Adipocyte (in vitro differentiated cells): ENCODE data around the gene HJV.
"Not testable (repeated sequence)": the region's sequence is repeated elsewhere in the genome, so short reads cannot be mapped to it uniquely, and the experiment has no call there.

Source experiments
- DNase-seq: peaks from one replicate; pipeline ENCODE4 v3.0.0-alpha.2; 2015; ENCODE audit warnings: low read depth
- H3K27me3 ChIP-seq: replicated peaks from 2 replicates; pipeline ENCODE4 v1.7.0; 2013; ENCODE audit warnings: mild to moderate bottlenecking, low read length, moderate library complexity; ENCODE audit not compliant: control insufficient read depth, insufficient read depth
- H3K36me3 ChIP-seq: 2 replicates; pipeline ENCODE4 v1.7.0; 2013; ENCODE audit warnings: low read length, mild to moderate bottlenecking, moderate library complexity; ENCODE audit not compliant: control insufficient read depth, insufficient read depth, severe bottlenecking
- H3K4me1 ChIP-seq: 2 replicates; pipeline ENCODE4 v1.7.0; 2013; ENCODE audit warnings: mild to moderate bottlenecking, low read length, moderate library complexity; ENCODE audit not compliant: control insufficient read depth, insufficient read depth
- H3K4me3 ChIP-seq: 2 replicates; pipeline ENCODE4 v1.7.0; 2013; ENCODE audit warnings: mild to moderate bottlenecking, low read length, moderate library complexity
- H3K9ac ChIP-seq: 2 replicates; pipeline ENCODE4 v1.7.0; 2013; ENCODE audit warnings: mild to moderate bottlenecking, low read length, moderate library complexity
- H3K9me3 ChIP-seq: 2 replicates; pipeline ENCODE4 v1.7.0; 2013; ENCODE audit warnings: mild to moderate bottlenecking, low read length, moderate library complexity; ENCODE audit not compliant: control insufficient read depth

Gene HJV

GRCh38 chr1:146036965-146037646 lies 15.6 kb upstream of the HJV start:
- Histone ChIP-seq H3K4me1 (peaks cover 13% of the 10 kb centered on the region), H3K36me3 (no peaks in the 10 kb centered on the region), H3K4me3 (peak overlapping the region; percentile 93), H3K9ac (peak overlapping the region; percentile 87), H3K9me3 (no peaks in the 10 kb centered on the region), H3K27me3 (no peaks in the 10 kb centered on the region)
- DNase-seq = peak; percentile 94

- Histone ChIP-seq H3K4me1 (peaks cover 13% of the 10 kb centered on the region), H3K4me3 (peak overlapping the region; percentile 93), H3K9me3 (no peaks in the 10 kb centered on the region), H3K36me3 (no peaks in the 10 kb centered on the region), H3K9ac (peak overlapping the region; percentile 55), H3K27me3 (no peaks in the 10 kb centered on the region)
- DNase-seq = peak; percentile 69
Measured at GRCh38 chr1:146036241-146036964, 14.9 kb upstream of the HJV start.

- Histone ChIP-seq H3K4me1 (peaks cover 13% of the 10 kb centered on the region), H3K27me3 (no peaks in the 10 kb centered on the region), H3K4me3 (peak overlapping the region; percentile 68), H3K36me3 (no peaks in the 10 kb centered on the region), H3K9ac (peak overlapping the region; percentile 68), H3K9me3 (no peaks in the 10 kb centered on the region)
- DNase-seq = peak; percentile 53
Measured at GRCh38 chr1:146035048-146035423, 13.5 kb upstream of the HJV start.

- no peak overlapping the region for H3K4me3 ChIP-seq
- H3K9ac ChIP-seq = no peak overlapping the region
- no peaks in the 10 kb centered on the region for H3K27me3 ChIP-seq
- H3K36me3 ChIP-seq = no peaks in the 10 kb centered on the region
- H3K9me3 ChIP-seq = no peaks in the 10 kb centered on the region
- H3K4me1 ChIP-seq = peaks cover 13% of the 10 kb centered on the region
- DNase-seq = peak; percentile 79
Measured at GRCh38 chr1:146032631-146033219, 11.2 kb upstream of the HJV start.

- no peaks in the 10 kb centered on the region for H3K36me3 ChIP-seq
- no peak overlapping the region for H3K9ac ChIP-seq
Measured at GRCh38 chr1:146031476-146031875, 9.9 kb upstream of the HJV start.

GRCh38 chr1:146029117-146029516 lies 7.6 kb upstream of the HJV start:
- Histone ChIP-seq H3K4me1 (no peaks in the 10 kb centered on the region), H3K4me3 (no peak overlapping the region), H3K9me3 (no peaks in the 10 kb centered on the region), H3K9ac (no peak overlapping the region), H3K36me3 (no peaks in the 10 kb centered on the region), H3K27me3 (no peaks in the 10 kb centered on the region)
- DNase-seq = no peak

More at GRCh38 chr1:146031476-146031875, 9.9 kb upstream of the HJV start:
- H3K27me3 ChIP-seq = no peaks in the 10 kb centered on the region
- no peak overlapping the region for H3K4me3 ChIP-seq
- no peak for DNase-seq
- peaks cover 8% of the 10 kb centered on the region for H3K4me1 ChIP-seq
- no peaks in the 10 kb centered on the region for H3K9me3 ChIP-seq

GRCh38 chr1:146026650-146027049 lies 5.1 kb upstream of the HJV start:
- DNase-seq, H3K4me1 ChIP-seq, H3K9ac ChIP-seq, H3K9me3 ChIP-seq, H3K4me3 ChIP-seq, H3K27me3 ChIP-seq, H3K36me3 ChIP-seq: not testable (repeated sequence)

GRCh38 chr1:146025787-146026495 lies 4.4 kb upstream of the HJV start:
- H3K9ac ChIP-seq, H3K4me1 ChIP-seq, H3K27me3 ChIP-seq, H3K36me3 ChIP-seq, H3K9me3 ChIP-seq, H3K4me3 ChIP-seq, DNase-seq: not testable (repeated sequence)

GRCh38 chr1:146022403-146023127 lies 1.0 kb upstream of the HJV start:
- no peak overlapping the region for H3K4me3 ChIP-seq
- H3K4me1 ChIP-seq = no peaks in the 10 kb centered on the region
- DNase-seq = no peak
- H3K9me3 ChIP-seq = no peaks in the 10 kb centered on the region
- no peaks in the 10 kb centered on the region for H3K36me3 ChIP-seq
- peaks cover 11% of the 10 kb centered on the region for H3K27me3 ChIP-seq
- no peak overlapping the region for H3K9ac ChIP-seq

- no peaks in the 10 kb centered on the region for H3K4me1 ChIP-seq
- H3K36me3 ChIP-seq = no peaks in the 10 kb centered on the region
- DNase-seq = no peak
- no peak overlapping the region for H3K9ac ChIP-seq
- H3K9me3 ChIP-seq = no peaks in the 10 kb centered on the region
- H3K4me3 ChIP-seq = no peak overlapping the region
- H3K27me3 ChIP-seq = peaks cover 11% of the 10 kb centered on the region
Measured at GRCh38 chr1:146021050-146021445, 487 bp downstream of the HJV start.
